Trophoblast cell (in vitro differentiated cells and primary cell): ENCODE measurements around the gene RPS6KA4.

Experiments used
- DNase-seq, 2 donors: peaks; one replicate each; pipeline ENCODE4 v3.0.0-alpha.2; 2016
- H2AFZ ChIP-seq: 2 replicates; pipeline ENCODE4 v1.6.1; 2013; ENCODE audit warnings: low read length, moderate library complexity, mild to moderate bottlenecking; ENCODE audit not compliant: insufficient read depth, poor library complexity
- H2AK5ac ChIP-seq: 2 replicates; pipeline ENCODE4 v1.6.1; 2013; ENCODE audit warnings: mild to moderate bottlenecking, low read length
- H2BK120ac ChIP-seq: 2 replicates; pipeline ENCODE4 v1.6.1; 2013; ENCODE audit warnings: low read length, mild to moderate bottlenecking, moderate library complexity; ENCODE audit not compliant: insufficient read depth, poor library complexity
- H2BK12ac ChIP-seq: 2 replicates; pipeline ENCODE4 v1.6.1; 2013; ENCODE audit warnings: mild to moderate bottlenecking, low read length, moderate library complexity
- H2BK5ac ChIP-seq: 2 replicates; pipeline ENCODE4 v1.6.1; 2013; ENCODE audit warnings: low read length, low read depth, moderate library complexity, mild to moderate bottlenecking; ENCODE audit not compliant: poor library complexity
- H3K14ac ChIP-seq: 2 replicates; pipeline ENCODE4 v1.6.1; 2013; ENCODE audit warnings: mild to moderate bottlenecking, low read length
- H3K18ac ChIP-seq: 2 replicates; pipeline ENCODE4 v1.6.1; 2013; ENCODE audit warnings: mild to moderate bottlenecking, low read length
- H3K23ac ChIP-seq: 2 replicates; pipeline ENCODE4 v1.6.1; 2013; ENCODE audit warnings: low read length
- H3K27ac ChIP-seq: 2 replicates; pipeline ENCODE4 v1.5.1; 2013; ENCODE audit warnings: low read depth, mild to moderate bottlenecking, inconsistent platforms, low read length, moderate library complexity
- H3K27me3 ChIP-seq: 2 replicates; pipeline ENCODE4 v1.6.1; 2013; ENCODE audit warnings: inconsistent platforms, mild to moderate bottlenecking, low read length, moderate library complexity; ENCODE audit not compliant: insufficient read depth
- H3K36me3 ChIP-seq, 2 experiments: 1 replicate in 1 of 2; 2 replicates in 1 of 2; pipeline ENCODE4 v1.6.1; 2013; ENCODE audit warnings: low read length in 2 of 2, mild to moderate bottlenecking in 2 of 2, moderate library complexity in 1 of 2; ENCODE audit not compliant: insufficient read depth in 2 of 2, control insufficient read depth in 1 of 2
- H3K4ac ChIP-seq: 2 replicates; pipeline ENCODE4 v1.6.1; 2013; ENCODE audit warnings: low read depth, mild to moderate bottlenecking, low read length, moderate library complexity
- H3K4me1 ChIP-seq, 2 experiments: 1 replicate in 1 of 2; 2 replicates in 1 of 2; pipeline ENCODE4 v1.6.1; 2013; ENCODE audit warnings: low read length in 2 of 2, mild to moderate bottlenecking in 2 of 2, moderate library complexity in 1 of 2; ENCODE audit not compliant: insufficient read depth in 2 of 2, control insufficient read depth in 1 of 2
- H3K4me2 ChIP-seq: 2 replicates; pipeline ENCODE4 v1.6.1; 2013; ENCODE audit warnings: inconsistent platforms, mild to moderate bottlenecking, low read length, moderate library complexity
- H3K4me3 ChIP-seq: 2 replicates; pipeline ENCODE4 v1.5.1; 2013; ENCODE audit warnings: mild to moderate bottlenecking, low read depth, low read length, inconsistent platforms
- H3K79me1 ChIP-seq: one replicate; pipeline ENCODE4 v1.6.1; 2013; ENCODE audit warnings: low read length
- H3K79me2 ChIP-seq: 2 replicates; pipeline ENCODE4 v1.6.1; 2013; ENCODE audit warnings: low read length, mild to moderate bottlenecking; ENCODE audit not compliant: control insufficient read depth, insufficient read depth, poor library complexity
- H3K9ac ChIP-seq: 2 replicates; pipeline ENCODE4 v1.6.1; 2013; ENCODE audit warnings: mild to moderate bottlenecking, low read length
- H3K9me3 ChIP-seq: 2 replicates; pipeline ENCODE4 v1.6.1; 2013; ENCODE audit warnings: low read depth, mild to moderate bottlenecking, control low read depth, inconsistent platforms, low read length; ENCODE audit not compliant: insufficient read depth
- H4K12ac ChIP-seq: 2 replicates; pipeline ENCODE4 v1.6.1; 2013; ENCODE audit warnings: low read depth, mild to moderate bottlenecking, low read length, moderate library complexity
- H4K8ac ChIP-seq: 2 replicates; pipeline ENCODE4 v1.6.1; 2013; ENCODE audit warnings: low read depth, mild to moderate bottlenecking, low read length, moderate library complexity
- H4K91ac ChIP-seq: one replicate; pipeline ENCODE4 v1.6.1; 2013; ENCODE audit warnings: low read depth, mild to moderate bottlenecking, low read length, moderate library complexity
- WGBS: extraction: QIAGEN DNeasy Blood & Tissue Kit; methylation state at CpG from one replicate; pipeline ENCODE4 v1.1.7; 2013; ENCODE audit warnings: missing lambda C conversion rate; ENCODE audit not compliant: insufficient read length, insufficient coverage; ENCODE audit errors: extremely low coverage; 5-methylcytosine and 5-hydroxymethylcytosine counted together

The RPS6KA4 gene

DNA sequence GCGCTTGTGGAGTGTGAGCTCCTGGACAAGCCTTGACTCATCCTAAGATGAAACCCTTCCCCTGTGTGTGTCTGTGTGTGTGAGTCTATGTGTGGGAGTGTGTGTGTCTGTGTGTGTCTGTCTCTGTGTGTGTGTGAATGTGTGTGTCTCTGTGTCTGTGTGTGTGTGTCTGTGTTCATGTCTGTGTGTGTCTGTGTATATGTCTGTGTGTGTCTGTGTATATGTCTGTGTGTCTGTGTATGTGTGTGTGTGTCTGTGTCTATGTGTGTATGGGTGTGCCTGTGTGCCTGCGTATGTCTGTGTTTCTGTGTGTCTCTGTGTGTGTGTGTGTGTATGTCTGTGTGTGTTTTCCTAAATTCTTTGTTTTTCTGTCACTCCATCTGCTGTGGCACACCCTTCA, 48.7 kb downstream of the RPS6KA4 start:
- H2AFZ ChIP-seq = peak overlapping the region; percentile 24
- H2BK120ac ChIP-seq = peak overlapping the region; percentile 26
- peaks cover 50% of the 10 kb centered on the region for H3K79me1 ChIP-seq
- peak overlapping the region; percentile 66 for H2BK5ac ChIP-seq
- H3K27ac ChIP-seq = peak overlapping the region; percentile 91
- no peak overlapping the region for H3K9ac ChIP-seq
- H3K4me3 ChIP-seq = no peak overlapping the region
- H3K14ac ChIP-seq = peak overlapping the region; percentile 52
- peaks cover 2% of the 10 kb centered on the region for H3K79me2 ChIP-seq
- no peak overlapping the region for H4K12ac ChIP-seq
- H3K4me2 ChIP-seq = no peak overlapping the region
- H3K27me3 ChIP-seq = no peaks in the 10 kb centered on the region
- no peaks in the 10 kb centered on the region for H3K36me3 ChIP-seq
- H2BK12ac ChIP-seq = peak overlapping the region; percentile 56
- no peak for DNase-seq
- H4K91ac ChIP-seq = peak overlapping the region; percentile 86
- peak overlapping the region; percentile 50 for H3K18ac ChIP-seq
- peaks cover 41 to 47% of the 10 kb centered on the region in 2 experiments for H3K4me1 ChIP-seq
- peak overlapping the region; percentile 14 for H3K4ac ChIP-seq
- WGBS = no CpG with 5 or more reads among the region's 2 CpGs
- no peak overlapping the region for H3K23ac ChIP-seq
- peak overlapping the region; percentile 27 for H2AK5ac ChIP-seq
- H3K9me3 ChIP-seq = peaks cover 4% of the 10 kb centered on the region
- peak overlapping the region; percentile 55 for H4K8ac ChIP-seq

DNA sequence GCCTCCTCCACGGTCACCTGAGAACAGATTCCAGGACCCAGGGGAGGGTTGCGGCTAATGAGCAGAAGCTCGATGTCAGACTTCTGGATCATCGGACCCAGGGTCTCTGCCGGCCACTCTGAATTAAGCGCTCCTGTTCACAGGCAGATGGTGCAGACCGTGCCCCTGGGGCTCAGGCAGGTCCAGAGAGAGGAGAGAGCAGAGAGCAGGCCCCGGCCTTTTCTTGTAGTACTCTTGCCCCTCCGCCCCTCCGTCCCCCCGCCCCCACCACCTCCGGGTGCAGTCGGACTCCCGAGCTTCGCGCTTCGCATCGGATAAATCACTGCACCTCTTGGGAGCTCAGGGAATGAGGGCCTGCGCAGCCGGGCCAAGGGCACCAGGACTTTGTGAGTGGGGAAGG, 50.3 kb downstream of the RPS6KA4 start:
- Histone ChIP-seq H3K4me3 (no peak overlapping the region), H3K4me2 (peak overlapping the region; percentile 14), H3K14ac (peak overlapping the region; percentile 68), H3K36me3 (no peaks in the 10 kb centered on the region), H2AK5ac (peak overlapping the region; percentile 44), H3K18ac (peak overlapping the region; percentile 12), H2AFZ (no peak overlapping the region), H3K23ac (no peak overlapping the region), H3K9ac (no peak overlapping the region), H2BK12ac (peak overlapping the region; percentile 69), H4K12ac (no peak overlapping the region), H3K4ac (no peak overlapping the region), H3K27me3 (no peaks in the 10 kb centered on the region), H3K79me2 (peaks cover 2% of the 10 kb centered on the region), H4K91ac (peak overlapping the region; percentile 91), H3K9me3 (peaks cover under 1% of the 10 kb centered on the region), H2BK5ac (peak overlapping the region; percentile 62), H3K27ac (peak overlapping the region; percentile 74), H3K4me1 (peaks cover 41 to 50% of the 10 kb centered on the region in 2 experiments), H2BK120ac (peak overlapping the region; percentile 68), H3K79me1 (peaks cover 47% of the 10 kb centered on the region), H4K8ac (peak overlapping the region; percentile 72)
- no CpG with 5 or more reads among the region's 20 CpGs for WGBS
- no peak for DNase-seq

DNA sequence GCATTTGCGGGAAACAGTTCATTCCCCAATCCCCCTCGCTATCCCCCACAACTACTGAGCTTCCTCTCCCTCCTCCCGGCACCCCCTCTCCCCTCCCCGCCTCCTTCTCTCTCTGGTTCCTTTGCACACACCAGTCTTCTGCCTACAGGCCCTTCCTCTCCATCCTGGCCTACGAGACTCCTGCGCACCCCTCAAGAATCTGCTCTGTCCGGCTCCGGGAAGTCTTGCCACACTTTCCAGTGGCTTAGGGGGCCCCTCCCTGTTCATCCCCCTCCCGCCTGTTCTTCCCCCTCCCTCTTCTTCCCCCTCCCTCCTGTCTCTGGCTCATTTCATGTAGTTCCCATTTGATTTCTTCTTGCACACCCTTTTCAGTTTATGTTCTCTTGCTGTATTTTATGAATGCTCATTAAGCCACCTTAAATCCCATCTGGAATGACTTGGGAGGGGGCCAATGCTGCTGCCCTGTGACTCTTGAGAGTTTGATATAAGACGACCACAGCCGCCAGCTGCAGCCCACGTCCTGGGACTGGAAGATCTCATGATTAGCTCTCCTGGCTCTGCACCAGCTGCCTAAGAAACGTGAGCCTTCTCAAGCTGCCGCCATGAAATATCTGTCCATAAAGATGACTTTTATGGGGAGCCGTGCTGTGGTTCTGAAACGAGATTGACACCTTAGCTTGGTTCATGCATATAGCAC, 50.9 kb downstream of the RPS6KA4 start:
- H3K36me3 ChIP-seq = no peaks in the 10 kb centered on the region
- H3K18ac ChIP-seq = peak overlapping the region; percentile 7

GRCh38 chr11:64410404-64410734, 51.4 kb downstream of the RPS6KA4 start:
- H3K36me3 ChIP-seq = no peaks in the 10 kb centered on the region
- no peak overlapping the region for H2AFZ ChIP-seq
- peaks cover 2% of the 10 kb centered on the region for H3K79me2 ChIP-seq
- no peak overlapping the region for H4K8ac ChIP-seq
- peak overlapping the region; percentile 1 for H2AK5ac ChIP-seq
- H3K79me1 ChIP-seq = peaks cover 46% of the 10 kb centered on the region
- no peak for DNase-seq
- H2BK120ac ChIP-seq = peak overlapping the region; percentile 3
- H3K18ac ChIP-seq = peak overlapping the region; percentile 0
- H4K12ac ChIP-seq = no peak overlapping the region
- H3K4me1 ChIP-seq = peaks cover 41 to 53% of the 10 kb centered on the region in 2 experiments
- peak overlapping the region; percentile 0 for H2BK5ac ChIP-seq
- H3K4me3 ChIP-seq = no peak overlapping the region
- no peak overlapping the region for H3K9ac ChIP-seq
- no peaks in the 10 kb centered on the region for H3K27me3 ChIP-seq
- WGBS = no CpG with 5 or more reads among the region's 7 CpGs
- peak overlapping the region; percentile 71 for H4K91ac ChIP-seq
- H2BK12ac ChIP-seq = peak overlapping the region; percentile 7
- no peaks in the 10 kb centered on the region for H3K9me3 ChIP-seq
- H3K4me2 ChIP-seq = no peak overlapping the region
- H3K23ac ChIP-seq = no peak overlapping the region
- H3K27ac ChIP-seq = peak overlapping the region; percentile 3
- peak overlapping the region; percentile 7 for H3K14ac ChIP-seq
- H3K4ac ChIP-seq = no peak overlapping the region

More for the DNA sequence above, 50.9 kb downstream of the RPS6KA4 start:
- peak overlapping the region; percentile 91 for H4K91ac ChIP-seq
- H3K23ac ChIP-seq = no peak overlapping the region
- no peak overlapping the region for H3K4me3 ChIP-seq
- peak overlapping the region; percentile 24 for H2BK5ac ChIP-seq
- WGBS = no CpG with 5 or more reads among the region's 16 CpGs
- H4K8ac ChIP-seq = peak overlapping the region; percentile 37
- peak overlapping the region; percentile 41 for H3K14ac ChIP-seq
- H2BK120ac ChIP-seq = peak overlapping the region; percentile 68
- H3K4me2 ChIP-seq = peak overlapping the region; percentile 14
- DNase-seq = no peak
- peaks cover 41 to 48% of the 10 kb centered on the region in 2 experiments for H3K4me1 ChIP-seq
- H3K4ac ChIP-seq = no peak overlapping the region
- no peak overlapping the region for H3K9ac ChIP-seq
- H3K27ac ChIP-seq = peak overlapping the region; percentile 74
- H4K12ac ChIP-seq = no peak overlapping the region
- no peak overlapping the region for H2AK5ac ChIP-seq
- H3K79me2 ChIP-seq = peaks cover 2% of the 10 kb centered on the region
- no peak overlapping the region for H2AFZ ChIP-seq
- H3K9me3 ChIP-seq = no peaks in the 10 kb centered on the region
- peaks cover 44% of the 10 kb centered on the region for H3K79me1 ChIP-seq
- H3K27me3 ChIP-seq = no peaks in the 10 kb centered on the region
- H2BK12ac ChIP-seq = peak overlapping the region; percentile 7
